Stimulated activated CD8-positive, alpha-beta memory T cell treated with anti-CD3 and anti-CD28 coated beads, Interleukin-4, amount 100 ng/mL, for 48 hours (primary cell): ENCODE results near the gene IFNA14.
"Not testable (repeated sequence)": the region's sequence is repeated elsewhere in the genome, so short reads cannot be mapped to it uniquely, and the experiment has no call there.

Experiments
- DNase-seq: peaks from one replicate; pipeline ENCODE4 v3.0.0-alpha.2; 2020

IFNA14 gene

DNA sequence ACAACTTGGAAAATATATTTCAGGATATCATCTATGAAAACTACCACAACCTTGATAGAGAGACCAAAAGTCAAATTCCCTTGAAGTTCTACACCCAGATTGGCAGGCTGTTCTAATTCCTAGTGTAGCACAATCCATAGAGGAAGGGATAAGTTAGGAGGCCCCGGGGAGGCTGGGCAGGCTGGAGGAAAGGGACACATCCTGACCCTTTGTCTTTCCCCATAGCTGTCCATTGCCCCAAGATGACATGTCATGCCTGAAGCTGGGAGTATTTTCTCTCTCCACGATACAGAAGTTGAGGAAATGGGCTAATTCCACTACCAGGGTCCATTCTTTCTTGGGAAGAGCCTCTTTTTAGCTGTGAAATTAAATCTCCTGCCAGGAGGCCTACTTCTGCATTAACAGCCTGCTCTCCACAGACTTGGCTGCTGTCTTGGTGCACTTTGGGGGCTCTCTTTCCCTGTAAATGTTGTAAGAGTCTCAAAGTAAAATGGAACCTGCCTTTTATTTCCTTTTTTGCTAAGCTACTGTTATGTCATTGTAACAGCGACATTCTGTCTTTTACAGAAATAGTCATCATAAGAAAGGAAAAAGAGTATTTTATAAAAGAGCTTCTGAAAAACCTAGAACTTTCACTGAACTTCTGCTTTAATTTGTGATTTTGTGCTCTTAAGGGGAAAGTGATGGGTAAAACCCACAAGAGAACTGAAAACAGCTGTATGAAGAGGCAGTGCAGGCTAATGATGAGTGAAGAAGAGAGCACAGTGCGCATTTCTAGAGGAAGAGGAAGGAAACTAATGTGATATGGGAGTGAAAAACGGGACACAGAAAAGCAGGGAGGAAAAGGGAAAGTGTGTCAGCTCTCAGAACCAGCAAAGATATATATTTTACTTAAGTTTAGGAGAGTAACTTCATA is 26.1 kb downstream of the IFNA14 start:
- not testable (repeated sequence) for DNase-seq

DNA sequence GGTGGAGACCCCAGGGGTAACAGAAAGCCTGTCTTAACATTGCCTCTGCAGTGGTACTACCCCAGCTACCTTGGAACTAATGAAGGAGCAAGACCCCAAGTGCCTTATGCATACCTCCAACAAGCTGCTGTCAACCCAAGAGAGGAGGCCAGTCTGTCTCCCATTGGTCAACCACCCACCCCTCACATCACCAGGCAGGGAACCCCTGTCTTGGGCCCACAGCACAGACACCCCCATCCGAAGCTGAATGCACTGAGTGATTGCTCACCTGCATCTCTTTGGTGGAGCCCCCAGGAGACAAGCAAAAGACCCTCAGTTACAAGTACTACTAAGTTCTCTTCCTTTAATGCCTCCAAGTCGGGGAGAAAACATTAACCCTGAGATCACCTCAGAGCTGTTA is 27.6 kb downstream of the IFNA14 start:
- DNase-seq = not testable (repeated sequence)

DNA sequence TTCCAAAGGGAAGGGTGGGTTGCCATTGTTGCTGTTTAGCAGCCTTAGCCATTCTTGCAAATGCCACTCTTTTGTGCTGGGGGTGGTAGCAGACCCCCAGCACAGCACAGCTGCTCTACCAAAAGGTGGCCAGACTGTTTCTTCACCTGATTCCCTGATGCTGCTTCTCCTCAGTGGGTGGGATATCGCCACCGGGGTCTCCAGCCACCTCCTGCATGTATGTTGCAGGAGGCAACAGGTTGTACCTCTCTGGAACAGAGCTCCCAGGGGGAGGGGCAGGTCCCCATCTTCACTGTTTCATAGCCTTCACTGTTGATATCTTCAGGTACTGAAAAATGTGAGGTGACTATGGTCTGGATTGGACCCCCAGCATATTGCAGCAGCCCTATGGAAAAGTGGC is 29.0 kb downstream of the IFNA14 start:
- DNase-seq = not testable (repeated sequence)

DNA sequence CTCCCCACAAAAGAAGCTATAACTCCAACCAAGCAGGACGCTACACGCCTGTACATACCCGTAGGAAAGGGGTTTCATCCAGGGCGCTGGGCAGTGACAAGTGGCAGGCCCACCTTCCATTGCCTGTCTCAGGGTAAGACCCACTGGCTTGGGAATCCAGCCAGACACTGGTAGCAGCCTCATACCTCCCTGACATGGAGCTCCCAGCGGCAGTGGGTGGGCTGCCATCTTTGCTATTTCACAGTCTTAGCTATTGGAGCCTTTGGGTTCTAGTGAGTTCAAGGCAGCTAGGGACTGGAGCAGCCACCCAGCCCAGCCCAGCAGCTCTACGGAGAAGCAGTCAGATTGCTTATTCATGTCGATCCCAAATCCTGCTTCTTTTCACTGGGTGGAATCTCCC is 29.5 kb downstream of the IFNA14 start:
- DNase-seq = peak; percentile 14

DNA sequence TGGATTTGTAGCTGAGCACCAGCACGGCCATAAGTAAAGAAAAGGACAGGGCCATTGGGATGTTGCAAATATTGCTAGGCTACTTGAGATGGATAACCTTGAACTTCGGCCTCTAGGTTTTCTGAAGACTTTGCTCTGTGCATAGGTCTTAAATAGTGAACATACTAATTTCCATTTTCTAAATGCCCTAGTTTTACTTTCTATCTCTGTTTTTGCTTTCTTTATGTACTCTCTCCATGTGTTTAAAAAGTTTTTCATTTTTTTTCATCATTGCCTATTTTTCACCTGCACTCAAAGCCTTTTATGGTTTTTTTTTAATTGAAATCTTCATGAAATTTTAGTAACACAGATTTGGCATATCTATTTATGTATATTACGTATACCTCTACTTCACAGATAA is 32.8 kb downstream of the IFNA14 start, which contains the start of gene IFNA10:
Gene IFNA10 (minus strand): TSS at position 101 of the 400 bp plus-strand sequence. CDS start 46 bp downstream, at position 55.
- DNase-seq = not testable (repeated sequence)

DNA sequence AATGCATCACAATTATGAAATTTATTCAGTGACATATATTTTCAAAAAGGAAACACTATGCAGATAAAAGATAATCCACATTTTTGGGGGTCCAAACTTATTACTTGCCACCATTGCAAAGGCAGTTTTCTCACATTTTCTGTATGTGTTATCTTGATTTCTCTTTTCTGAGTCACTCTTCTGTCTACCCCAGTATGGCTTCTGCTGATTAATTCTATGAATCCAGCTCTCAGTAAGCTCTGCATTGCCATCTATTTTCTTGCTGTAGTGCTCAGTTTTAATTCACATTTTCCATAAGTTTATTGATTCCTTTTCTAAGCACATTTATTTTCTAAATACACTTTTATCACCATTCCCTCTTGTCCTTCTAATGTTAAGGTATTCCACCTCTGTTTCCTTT is 34.6 kb downstream of the IFNA14 start:
- DNase-seq = no peak

GRCh38 chr9:21202105-21202504 is 37.7 kb downstream of the IFNA14 start, which contains the start of gene IFNA7:
TSS of gene IFNA7 (minus strand) at chr9:21202205. CDS start at chr9:21202165, 40 bp downstream.
- not testable (repeated sequence) for DNase-seq

GRCh38 chr9:21194867-21195776 is 44.7 kb downstream of the IFNA14 start:
- DNase-seq = not testable (repeated sequence)
